Left lobe of liver (tissue), 2 donors: ENCODE data around the gene LTO1. TPM values are rescaled to one million over a fixed set of nuclear protein-coding genes. Genes with fewer than 3 reads are reported as not detected.

Experiments used
- ATAC-seq: fragments of 200-7000 bp; cut with Tn5 transposase; one replicate; pipeline ENCODE4 v1.9.1; 2020; ENCODE audit warnings: mild to moderate bottlenecking, moderate library complexity
- DNase-seq: peaks from one replicate; pipeline ENCODE4 v3.0.0-alpha.2; 2020; ENCODE audit warnings: low spot score
- total RNA-seq: library from RNA; stranded (reverse); gene quantifications from one replicate; pipeline ENCODE4 v1.2.1, GENCODE V29; 2021
- donor health status: DM: no; HTN: no; CAD: no; lungs with moderate emphysema.
- donor health status: DM: no; HTN: yes; CAD: no.

The LTO1 gene
- total RNA-seq, 1 donor from 2014 or later, result 7.6 TPM

DNA sequence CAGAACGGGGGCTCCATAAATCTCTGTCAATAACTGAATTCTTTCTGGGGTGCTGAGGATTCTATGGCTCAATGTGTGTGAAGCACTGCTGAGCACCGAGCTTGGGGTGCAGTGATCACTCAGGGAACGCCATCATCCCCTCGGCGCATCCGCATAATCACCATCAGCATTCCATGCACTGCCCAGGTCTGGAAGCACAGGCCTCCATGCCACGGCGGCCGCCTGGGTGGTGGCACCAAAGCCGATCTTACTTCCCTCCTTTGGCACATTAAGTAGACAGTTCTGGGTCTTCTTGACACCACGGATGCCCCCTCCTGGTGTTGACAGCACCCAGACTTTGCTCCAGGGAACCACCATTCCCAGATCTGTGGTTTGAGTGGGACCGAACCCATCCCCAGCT lies 15.6 kb downstream of the LTO1 start:
- ATAC-seq (no peak), DNase-seq (no peak)

DNA sequence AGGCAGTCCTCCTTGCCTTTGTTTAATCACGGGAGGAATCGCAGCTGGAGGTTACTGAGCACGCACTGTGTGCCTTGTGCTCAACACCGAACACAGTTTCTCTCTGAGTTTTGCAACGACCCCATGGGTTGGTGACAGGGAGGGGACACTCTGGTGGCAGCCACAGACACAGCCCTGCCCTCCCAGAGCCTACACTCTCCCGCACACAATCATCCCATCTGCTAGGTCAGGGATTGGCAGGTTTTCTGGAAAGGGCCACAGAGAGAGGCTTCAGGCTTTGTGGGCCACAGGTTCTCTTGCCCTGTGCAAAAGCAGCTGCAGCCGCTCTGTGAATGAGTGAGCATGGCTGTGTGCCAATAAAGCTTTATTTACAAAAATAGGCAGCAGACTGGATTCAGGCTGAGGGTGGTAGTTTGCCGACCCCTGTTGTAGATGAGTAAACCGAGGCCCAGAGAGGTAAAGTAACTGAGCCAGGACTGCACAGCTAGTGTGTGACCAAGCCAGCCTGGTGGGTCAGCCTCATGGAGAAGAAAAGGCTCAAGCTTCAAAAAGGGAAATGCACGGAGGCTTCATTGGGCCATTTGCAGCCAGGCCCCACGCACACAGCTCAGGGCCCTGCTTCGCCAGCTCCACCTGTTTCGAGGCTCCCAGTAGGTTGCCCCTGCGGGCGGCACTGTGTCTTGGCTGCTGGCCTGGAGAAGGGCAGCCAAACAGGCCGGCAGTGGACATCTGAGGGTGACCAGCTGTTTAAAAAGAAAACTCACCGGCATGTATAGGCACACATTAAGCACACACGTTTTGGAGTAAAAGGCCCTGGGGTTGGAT lies 16.3 kb downstream of the LTO1 start:
- ATAC-seq (no peak), DNase-seq (no peak)

DNA sequence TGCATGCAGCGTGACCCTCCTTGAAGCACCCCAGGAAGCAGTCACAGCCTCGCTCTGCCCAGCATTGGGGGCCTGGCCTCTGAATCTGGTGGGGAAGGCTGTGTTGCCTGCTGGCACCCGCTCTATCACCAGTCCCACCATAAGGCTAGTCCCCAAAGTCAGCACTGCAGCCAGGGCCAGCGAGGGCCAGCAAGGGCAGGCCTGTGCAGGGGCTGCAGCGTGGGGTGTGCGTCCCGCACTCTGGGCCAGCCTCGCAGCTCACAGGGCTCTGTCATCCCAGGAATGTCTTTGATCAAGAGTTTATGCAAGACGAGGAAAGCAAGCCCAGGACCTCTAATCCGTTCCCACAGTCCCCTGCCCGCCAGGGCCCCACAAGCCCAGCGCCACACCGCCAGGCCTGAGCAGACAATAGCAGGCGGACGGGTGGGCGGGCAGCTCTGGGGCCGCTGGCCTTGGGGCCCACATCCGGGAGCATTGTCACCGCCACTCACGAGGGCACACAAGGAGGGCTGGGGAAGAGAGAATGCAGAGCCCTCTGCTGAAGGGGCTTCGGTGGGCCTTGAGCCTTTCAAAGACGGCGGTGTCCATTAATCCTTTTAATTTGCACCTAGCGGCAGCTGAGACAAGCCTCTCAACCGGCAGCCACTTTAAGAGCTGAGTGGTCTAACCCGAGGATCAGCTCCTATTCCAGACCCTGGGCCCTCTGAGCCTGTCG lies 17.1 kb downstream of the LTO1 start:
- no peak for DNase-seq
- no peak for ATAC-seq

DNA sequence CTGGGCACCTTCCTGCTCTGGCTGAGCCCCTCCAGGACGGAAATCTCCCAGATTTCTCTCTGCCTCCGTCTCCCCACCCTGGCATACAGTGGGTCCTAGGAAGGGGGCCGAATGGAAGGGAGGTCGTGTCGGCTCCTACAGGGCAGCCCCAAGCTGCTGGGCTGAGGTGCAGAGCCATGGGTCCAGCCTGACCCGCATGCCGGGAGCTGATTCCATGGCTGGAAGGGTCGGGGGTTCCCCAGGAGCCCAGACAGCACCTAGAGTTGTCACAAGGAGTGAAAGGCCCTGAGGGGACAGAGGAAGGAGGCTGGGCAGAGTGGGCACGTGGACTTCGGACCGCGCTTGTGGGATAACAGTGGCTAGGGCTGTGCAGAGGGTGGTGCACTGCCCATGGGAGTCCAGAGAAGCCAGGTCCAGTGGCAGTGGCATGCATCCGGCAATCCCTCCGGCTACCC lies 17.7 kb downstream of the LTO1 start:
- ATAC-seq (no peak), DNase-seq (no peak)

DNA sequence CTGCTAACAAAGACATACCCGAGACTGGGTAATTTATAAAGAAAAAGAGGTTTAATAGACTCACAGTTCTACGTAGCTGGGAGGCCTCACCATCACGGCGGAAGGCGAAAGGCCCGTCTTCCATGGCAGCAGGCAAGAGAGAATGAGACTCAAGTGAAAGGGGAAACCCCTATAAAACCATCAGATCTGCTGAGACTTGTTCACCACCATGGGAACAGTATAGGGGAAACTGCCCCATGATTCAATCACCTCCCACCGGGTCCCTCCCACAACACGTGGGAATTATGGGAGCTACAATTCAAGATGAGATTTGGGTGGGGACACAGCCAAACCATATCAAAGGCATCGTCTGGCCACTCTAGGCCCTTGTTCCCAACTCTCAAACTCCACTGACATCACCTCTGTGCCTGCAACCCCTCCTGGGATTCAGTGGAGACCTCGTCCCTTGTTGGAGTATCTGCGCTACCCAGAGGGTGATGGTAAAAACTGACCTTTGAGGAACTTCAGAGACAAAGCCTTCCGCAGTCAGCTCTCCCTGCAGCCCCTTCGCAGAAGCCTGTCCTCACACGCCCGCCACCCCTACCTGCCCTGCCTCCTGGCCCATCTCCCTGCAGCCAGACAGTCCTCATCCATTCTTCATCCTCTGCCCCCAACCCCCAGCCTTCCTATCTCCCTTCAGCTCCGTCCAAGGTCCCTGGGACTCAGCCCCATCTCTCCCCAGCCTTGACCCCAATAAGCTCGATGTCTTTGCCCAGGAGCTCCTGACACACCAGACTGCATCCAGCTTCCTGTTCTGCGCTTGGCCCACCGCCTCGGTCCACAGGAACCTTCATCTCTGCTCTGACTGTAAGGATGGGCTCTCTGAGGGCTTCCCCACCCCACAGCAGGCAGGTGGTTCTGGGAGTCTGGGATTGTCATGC lies 18.4 kb downstream of the LTO1 start:
- no peak for ATAC-seq
- DNase-seq, result no peak

DNA sequence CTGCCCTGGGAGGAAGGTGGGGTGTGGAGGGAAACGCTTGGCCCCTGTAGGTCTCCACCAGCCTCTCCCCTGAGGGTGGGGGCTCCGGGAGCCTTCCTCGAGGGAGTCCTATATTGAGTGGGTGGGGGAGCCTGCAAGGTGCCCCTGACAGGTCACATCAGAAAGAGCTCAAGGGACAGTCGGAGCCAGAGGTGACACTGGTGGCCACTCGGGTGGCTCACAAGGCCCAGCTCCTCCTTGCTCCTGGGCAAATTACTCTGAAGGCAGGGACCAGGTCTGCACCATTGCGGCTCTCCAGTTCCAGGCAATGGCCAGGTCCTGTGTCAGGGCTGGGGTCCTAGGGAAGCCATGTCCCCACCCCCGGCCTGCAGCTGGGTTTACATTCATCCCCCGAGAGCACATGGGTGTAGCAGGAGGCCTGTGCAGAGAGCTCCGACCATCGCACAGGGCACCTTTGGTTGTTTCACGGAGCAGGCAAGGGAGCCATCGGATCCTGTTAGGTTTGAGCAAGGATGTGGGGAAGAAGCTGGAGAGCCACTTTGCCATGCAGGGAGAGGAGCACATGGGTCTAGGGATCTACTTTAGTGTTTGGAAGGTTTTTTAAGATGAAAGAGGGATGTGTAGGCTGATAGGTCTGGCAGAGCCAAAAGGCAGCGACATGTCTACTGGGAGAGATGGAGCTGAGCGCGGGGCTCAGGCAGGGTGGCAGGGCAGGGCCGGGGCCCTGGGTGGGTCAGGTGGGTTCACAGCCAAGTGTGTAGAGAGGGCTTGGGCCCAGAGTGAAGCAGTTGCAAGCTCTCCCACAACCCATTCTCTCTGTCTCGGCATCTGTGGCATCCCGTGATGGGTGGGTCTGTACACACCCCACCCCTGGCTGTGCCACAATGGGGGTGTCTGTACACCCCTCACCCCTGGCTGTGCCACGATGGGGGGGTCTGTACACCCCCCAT lies 19.4 kb downstream of the LTO1 start:
- no peak for ATAC-seq
- DNase-seq, result no peak

DNA sequence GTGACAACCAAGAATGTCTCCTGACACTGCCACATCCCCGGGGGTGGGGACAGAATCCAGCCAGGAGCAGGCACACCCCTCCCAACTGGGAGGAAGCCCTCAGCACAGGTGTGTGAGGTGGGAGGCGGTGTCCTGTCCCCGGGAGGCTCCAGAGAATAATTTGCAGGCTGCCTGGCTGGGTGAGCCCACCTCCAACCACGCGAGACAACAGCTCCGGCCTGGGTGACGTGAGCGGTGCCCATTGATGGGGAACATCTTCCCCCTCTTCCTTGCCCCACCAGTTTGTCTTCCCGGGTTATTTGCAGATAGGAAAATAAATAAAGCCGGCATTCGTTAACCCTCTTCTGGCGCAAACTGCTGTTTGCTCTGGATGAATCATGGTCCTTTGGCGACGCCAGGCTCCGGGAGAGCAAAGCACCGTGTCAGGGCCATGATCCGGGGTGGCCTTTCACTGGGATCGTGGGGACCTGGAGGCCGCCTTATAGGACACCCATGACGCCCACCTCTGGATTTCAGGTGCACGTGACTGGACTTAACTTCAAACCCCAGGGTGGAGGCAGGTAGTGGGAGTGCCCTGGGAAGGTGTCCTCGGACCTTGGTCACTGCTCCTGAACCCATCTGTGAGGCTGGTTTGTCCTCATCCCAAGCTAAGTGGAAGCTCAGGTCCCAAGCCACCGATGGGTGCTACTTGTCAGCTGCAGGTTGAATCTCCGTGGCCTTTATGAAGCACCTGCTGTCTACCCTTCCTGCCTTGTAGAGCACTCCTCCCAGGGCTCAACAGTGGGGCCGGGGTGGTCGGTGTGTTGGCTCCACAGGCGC lies 20.3 kb downstream of the LTO1 start:
- DNase-seq (no peak), ATAC-seq (peak; percentile 63)

DNA sequence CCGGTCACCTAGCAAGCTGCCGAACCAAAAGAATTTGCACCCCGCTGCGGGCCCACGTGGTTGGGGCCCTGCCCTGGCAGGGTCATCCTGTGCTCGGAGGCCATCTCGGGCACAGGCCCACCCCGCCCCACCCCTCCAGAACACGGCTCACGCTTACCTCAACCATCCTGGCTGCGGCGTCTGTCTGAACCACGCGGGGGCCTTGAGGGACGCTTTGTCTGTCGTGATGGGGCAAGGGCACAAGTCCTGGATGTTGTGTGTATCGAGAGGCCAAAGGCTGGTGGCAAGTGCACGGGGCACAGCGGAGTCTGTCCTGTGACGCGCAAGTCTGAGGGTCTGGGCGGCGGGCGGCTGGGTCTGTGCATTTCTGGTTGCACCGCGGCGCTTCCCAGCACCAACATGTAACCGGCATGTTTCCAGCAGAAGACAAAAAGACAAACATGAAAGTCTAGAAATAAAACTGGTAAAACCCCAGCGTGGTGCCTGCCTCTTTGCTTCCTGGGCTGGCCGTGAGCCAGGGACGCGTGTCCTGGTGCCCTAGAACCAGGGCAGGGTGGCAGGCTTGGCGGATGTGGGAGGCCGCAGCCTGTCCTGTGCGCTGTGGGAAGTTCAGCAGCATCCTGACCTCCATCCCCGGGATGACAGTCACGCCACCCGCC lies 21.0 kb downstream of the LTO1 start:
- no peak for DNase-seq
- ATAC-seq, result peak; percentile 69

DNA sequence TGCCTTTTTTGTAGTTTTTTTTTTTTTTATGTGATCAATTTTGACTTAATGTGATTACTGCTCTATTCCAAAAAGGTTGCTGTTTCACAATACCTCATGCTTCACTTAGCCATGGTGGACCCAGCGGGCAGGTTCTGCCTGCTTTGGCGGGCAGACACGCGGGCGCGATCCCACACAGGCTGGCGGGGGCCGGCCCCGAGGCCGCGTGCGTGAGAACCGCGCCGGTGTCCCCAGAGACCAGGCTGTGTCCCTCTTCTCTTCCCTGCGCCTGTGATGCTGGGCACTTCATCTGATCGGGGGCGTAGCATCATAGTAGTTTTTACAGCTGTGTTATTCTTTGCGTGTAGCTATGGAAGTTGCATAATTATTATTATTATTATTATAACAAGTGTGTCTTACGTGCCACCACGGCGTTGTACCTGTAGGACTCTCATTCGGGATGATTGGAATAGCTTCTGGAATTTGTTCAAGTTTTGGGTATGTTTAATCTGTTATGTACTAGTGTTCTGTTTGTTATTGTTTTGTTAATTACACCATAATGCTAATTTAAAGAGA lies 21.7 kb downstream of the LTO1 start:
- DNase-seq, result no peak
- no peak for ATAC-seq

DNA sequence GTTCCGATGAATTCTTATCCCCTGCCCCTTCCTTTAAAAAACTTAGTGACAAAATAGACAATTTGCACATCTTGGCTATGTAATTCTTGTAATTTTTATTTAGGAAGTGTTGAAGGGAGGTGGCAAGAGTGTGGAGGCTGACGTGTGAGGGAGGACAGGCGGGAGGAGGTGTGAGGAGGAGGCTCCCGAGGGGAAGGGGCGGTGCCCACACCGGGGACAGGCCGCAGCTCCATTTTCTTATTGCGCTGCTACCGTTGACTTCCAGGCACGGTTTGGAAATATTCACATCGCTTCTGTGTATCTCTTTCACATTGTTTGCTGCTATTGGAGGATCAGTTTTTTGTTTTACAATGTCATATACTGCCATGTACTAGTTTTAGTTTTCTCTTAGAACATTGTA lies 22.2 kb downstream of the LTO1 start:
- ATAC-seq (no peak), DNase-seq (no peak)

DNA sequence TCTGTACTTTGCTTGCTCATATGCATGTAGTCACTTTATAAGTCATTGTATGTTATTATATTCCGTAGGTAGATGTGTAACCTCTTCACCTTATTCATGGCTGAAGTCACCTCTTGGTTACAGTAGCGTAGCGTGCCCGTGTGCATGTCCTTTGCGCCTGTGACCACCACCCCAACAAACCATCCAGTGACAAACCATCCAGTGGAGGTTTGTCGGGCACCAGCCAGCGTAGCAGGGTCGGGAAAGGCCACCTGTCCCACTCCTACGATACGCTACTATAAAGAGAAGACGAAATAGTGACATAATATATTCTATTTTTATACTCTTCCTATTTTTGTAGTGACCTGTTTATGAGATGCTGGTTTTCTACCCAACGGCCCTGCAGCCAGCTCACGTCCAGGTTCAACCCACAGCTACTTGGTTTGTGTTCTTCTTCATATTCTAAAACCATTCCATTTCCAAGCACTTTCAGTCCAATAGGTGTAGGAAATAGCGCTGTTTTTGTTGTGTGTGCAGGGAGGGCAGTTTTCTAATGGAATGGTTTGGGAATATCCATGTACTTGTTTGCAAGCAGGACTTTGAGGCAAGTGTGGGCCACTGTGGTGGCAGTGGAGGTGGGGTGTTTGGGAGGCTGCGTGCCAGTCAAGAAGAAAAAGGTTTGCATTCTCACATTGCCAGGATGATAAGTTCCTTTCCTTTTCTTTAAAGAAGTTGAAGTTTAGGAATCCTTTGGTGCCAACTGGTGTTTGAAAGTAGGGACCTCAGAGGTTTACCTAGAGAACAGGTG lies 23.1 kb downstream of the LTO1 start:
- DNase-seq (no peak), ATAC-seq (no peak)

DNA sequence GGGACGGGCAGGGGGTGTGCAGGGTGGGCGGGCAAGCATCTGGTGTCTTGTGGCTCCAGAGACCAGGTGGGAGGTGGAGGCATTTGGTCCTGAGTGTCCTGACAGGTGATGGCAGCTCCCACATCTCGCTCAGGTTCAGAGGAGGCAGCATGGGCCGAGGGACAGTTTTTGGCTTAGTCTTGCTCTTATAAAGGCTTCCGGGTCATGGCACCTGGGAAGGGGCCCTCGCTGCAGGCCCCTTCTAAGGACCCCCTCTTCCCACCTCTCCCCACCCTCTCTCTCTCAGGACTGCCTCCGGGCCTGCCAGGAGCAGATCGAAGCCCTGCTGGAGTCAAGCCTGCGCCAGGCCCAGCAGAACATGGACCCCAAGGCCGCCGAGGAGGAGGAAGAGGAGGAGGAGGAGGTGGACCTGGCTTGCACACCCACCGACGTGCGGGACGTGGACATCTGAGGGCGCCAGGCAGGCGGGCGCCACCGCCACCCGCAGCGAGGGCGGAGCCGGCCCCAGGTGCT lies 24.3 kb downstream of the LTO1 start:
- ATAC-seq (no peak), DNase-seq (no peak)

DNA sequence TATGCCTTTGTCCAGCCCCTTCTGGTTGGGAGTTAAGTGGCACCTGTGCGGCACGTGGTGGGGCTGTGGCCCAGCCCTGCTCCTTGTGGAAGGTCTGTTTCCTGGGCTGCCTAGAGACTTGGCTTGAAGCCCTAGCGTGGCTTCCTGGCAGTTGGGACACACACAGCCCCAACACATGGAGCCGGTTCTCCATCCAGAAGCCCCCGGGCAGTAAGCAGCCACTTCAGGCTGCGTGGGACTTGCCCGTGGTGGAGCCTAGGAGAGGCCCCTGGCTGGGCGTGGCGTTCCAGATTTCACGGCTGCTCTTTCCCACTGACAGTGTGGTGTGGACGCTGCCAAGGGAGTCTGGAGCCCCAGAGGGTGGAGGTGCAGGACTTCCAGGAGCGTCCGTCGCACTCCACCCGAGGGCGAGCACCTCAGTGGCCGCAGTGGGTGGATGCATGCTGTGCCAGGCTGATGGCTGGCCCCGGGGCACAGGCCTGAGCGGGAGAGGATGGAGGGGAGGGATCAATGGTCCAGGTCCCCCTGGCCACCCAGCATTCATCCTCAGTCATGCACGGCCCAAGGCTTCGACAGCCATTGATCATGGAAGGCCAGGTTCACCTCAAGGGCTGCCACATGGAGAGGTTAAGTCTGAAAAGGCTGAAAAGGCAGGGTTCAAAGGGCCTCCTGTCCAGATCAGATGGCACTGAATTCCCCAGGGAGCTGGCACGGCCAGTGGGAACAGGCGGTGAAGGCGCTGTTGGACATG lies 24.9 kb downstream of the LTO1 start:
- no peak for ATAC-seq
- no peak for DNase-seq

DNA sequence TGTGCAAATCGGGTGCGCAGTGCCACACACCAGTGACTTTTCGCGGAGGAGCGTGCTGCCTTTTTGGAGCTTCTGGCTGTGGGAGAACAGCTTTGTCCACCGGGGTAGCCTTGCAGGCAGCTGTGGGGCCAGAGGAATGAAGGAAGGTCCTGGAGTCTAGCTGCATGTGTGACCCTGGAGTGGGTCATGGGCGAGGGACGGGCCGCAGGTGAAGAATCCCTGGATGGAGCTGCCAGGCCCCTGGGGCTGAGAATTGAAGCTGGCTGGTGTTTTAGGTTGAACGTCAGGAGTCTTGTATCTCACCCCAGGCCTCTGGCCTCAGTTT lies 25.6 kb downstream of the LTO1 start:
- ATAC-seq (no peak), DNase-seq (no peak)

DNA sequence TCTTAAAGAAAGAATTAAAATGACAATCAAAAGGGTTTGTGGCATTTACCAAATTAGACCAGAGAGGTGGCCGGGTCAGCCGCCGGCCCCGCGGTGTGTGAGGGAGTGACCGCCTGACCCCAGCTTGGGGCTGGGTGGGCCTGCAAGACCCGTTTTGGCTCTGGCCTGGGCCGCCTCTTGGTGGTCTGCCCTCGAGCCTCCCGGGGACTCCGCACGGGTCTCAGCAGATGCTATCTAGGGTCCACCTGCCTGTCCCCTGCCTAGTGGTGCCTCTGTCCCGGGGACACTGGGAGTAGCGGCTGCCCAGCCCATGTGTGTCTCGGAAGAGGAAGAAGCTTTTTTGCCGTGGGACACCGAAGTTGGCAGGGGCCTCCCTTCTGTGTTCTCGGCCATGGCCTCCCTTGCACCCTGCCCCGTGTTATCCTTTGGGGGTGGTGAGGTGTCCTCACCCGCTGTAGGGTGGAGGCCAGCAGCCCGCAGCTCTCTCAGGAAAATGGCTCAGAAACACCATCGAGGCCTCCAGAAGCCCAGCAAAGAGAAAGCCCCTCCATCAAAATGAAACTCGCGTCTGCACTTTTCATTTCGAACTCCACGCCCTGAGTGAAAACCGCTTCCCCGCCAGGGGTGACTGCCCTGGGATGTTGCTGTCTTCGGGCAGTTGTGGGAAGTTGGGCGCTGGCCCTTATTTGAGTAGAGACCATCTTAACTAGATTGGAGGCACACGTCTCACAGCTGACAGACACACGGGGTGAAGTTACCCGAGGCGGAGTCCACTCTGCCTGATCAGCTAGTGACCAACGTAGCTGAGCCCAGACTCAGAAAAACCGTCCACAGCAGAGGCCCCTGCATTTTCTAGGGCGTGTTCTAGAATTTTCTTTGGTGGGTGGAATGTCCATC lies 26.2 kb downstream of the LTO1 start:
- DNase-seq, result no peak
- no peak for ATAC-seq
